GM19238 (cell line): ENCODE data around the gene OPN3.

Experiments
- DNase-seq: peaks from one replicate; pipeline ENCODE4 v3.0.0; 2011; ENCODE audit warnings: low spot score; ENCODE audit not compliant: insufficient read length

The OPN3 gene

DNA sequence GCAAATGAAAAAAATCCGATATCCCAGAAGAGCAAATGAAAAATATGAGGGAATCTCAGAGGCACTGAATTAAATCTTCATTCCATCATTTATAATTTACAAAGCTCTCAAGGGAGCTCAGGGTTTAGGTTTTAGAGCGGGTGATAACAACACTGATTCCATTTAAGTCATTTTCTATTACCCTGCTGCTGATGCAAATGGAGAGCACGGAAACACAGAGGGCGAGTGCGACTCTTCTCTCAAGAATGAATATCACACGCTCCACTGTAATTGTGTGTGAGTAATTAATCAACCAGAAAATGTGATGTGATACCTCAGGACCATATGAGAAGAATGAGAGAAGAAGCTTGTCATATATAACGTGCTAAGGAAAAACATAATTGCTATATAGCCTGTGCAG is 22.7 kb downstream of the OPN3 start:
- DNase-seq, result no peak

DNA sequence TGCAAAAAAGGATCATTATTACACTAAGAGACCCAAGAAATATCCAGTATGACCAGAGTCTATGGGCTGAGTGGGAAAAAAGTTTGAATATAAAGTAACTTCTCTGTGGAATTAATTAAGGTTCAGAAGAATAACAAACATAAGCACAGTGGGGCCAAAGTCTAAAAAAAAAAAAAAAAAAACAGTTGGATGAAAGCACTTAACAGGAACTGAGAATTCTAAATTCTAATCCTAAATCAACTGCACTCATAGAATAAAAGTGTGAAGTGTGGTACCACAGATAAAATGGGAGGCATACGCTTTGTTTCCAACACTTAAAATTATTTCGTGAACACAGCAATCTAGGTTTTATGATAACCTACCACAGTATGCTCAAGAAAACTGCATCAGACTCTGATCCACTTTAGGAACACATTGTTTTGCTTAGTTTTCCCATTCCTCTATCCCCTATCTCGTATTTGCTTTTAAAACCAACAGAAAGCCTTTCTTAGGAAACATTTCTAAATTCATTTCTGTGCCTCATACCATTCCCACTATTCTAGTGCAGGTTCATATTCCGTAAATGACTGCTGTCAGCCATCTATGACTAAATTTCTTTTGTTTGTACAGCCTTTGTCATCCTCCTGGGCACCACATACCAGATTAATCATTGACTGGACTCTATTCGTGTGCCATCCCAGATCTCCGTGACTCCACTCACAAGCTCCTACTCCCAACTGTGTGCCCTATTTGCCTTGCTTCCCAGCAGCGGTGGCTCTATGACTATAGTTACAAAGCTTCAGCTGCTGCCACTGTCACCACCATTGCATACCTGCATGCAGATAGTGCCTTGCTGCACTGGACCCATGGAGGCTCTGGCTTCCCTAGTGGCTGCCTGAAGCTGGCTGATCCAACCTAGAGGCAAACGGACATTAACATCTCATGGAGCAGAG is 24.9 kb downstream of the OPN3 start:
- no peak for DNase-seq

DNA sequence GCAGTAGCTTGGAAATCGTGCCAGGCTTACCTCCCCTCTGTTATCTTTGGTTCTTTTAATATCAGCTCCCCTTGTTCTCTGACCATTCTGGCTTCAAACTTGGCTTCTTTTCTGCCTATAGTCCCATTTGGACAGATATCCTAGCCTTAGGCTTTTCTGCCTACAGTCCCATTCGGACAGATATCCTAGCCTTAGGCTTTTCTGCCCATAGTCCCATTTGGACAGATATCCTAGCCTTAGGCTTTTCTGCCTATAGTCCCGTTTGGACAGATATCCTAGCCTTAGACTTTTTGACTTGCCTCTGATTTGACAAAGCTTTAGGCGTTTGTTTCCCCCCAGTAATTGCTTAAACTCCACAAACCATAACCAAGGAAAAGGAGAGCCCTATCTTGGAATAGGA is 25.6 kb downstream of the OPN3 start:
- DNase-seq, result no peak

DNA sequence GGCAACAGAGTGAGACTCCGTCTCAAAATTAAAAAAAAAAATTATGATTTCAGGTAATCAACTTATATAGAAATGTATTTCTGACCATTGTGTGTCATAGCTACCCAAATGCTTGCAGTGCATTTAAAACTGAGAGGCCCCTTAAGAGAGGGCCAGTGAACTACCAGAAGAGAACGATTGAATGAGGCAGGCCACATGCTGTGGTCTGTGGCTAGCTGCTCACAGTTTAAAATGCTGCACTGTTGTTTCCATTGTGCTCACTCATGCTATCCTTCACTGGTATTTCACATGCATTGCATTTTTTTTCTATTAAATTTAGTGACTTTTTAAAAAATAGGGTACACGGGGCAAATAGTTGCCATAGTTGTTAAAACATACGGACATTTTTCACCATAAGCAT is 26.0 kb downstream of the OPN3 start:
- no peak for DNase-seq

DNA sequence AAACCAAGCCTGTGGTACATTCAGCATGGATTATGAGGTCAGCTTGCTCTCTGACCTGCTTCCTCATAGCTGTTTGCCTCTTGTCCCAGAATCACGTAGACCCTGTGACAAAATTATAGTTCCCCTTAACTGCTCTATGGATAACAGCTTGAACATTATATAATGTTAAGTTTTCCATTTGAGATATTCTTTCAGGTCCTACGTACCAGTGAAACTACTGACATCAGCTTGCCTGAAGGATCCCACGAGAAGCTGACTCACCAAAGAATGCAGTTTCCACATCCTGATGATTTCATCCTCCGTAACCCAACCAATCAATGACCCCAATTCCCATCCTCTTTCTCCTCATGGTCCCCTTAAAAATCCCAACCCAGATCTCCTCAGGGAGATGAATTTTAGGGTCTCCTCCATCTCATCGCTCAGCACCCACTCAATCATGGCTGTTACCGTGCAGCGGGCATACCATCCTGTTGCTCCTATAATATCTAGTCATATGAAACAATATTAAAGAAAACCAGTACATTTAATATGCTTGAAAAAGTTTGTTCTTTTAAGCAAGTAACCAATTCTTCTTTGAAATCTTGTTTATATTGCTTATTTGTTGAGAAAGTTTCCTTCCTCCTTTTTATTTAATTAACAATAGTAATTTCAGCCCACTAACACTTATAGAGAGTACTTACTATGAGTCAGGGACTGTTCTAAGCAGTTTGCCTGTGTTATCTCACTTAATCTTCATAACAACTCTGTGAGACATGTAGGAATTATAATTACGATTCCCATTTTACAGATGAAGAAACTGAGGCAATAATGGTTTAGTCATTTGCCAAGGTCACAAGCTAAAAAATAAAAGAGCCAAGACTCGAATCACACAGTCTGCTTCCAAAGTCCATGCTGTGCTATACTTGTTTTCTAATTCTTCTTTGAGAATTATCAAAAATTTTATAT is 27.4 kb downstream of the OPN3 start:
- DNase-seq, result no peak

DNA sequence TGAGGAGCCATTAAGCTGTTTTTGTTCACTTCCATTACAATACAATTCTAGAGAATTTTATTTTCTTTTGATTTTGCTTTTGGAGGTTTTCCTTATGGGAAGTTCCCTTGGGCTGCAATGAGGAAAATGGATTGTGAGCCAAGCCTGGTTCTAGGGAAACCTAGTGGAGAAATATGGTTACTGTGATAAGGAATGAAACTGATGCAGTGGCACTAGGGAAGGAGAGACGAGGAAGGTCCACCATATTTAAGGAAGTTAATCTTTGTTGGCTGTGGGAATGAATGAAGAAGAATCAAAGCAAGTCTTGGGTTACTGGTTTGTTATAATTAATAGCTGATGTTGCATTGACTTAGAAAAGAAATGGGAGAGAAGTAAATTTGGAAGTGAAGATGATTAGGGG is 28.4 kb downstream of the OPN3 start:
- no peak for DNase-seq

DNA sequence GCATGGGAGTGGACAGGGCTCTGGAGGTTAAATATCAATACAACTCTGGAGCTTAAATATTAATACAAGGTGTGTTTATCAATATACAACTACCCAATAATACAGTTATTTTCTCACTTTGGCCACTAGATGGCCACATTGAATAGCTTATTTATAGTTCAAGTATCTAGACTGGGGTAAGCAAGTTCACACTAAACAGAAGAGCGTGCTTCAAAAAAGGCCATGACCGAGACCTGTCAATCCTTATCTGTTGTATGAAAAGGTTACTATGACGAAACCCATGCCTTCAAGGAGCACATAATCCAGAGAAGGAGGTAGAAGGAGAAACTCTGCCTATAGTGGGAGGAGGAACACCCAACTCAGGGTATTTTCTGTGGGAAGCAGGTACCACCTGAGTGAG is 29.1 kb downstream of the OPN3 start:
- peak; percentile 14 for DNase-seq

DNA sequence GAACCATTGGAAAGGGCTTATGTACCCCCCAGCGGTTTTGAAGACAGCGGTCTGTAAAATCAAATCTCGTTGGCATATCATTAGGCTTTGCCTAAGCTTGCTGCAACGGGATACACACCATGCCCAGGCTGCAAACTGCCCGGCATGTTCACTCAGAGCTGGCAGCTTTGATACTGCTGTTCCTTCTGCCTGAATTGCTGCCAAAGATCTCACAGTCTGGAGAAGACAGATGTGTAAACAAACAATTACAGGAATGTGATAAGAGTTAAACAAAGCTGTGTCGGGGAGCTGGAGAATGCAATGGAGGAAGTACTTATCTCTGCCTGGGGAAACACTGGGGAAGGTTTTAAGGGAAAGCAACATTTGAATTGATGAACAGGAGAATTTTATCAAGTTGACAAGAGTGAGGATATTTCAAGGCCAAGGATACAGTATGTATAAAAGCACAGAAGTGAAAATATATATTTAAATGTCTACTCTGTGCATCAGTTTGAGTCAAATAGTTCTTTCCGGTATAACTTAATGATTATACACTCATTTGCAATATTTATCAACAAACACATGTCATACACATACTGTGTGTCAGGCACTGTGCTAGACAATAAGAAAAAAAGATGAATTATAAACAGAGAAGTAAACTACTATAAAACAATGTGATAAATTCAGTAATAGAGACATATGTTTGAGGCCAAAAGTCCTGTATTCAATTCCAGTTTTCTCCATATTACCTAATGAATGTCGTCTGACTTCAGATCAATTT is 29.9 kb downstream of the OPN3 start:
- no peak for DNase-seq

DNA sequence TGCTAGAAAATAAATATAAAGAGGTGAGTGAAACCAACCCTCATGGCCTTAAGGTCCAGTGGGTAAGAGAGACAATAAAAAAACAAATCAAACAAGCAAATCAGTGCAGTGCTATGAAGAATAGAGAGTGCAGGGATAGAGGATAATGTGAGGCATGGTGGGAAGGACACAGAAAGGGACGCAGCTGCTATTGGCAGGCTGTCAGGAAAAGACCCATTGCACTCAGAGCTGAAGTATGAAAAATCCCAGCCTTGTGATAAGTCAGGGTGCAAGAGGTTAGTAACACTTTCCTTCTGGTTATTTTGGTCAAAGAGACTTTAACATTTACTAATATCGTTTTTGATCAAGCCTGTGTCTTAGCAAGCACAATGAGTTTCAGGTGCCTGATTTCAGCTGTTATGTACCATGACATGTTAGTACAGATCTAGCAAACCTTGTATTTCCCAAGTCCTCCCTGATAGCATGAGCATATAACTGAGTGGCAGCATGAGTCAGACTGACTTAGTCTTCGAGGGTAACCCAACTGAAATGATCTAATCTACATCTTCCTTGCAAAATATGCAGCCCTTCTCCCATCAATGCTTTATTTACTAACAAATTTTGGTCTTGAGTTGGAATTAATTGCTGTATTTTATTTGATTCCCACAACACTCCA is 31.7 kb downstream of the OPN3 start:
- no peak for DNase-seq

DNA sequence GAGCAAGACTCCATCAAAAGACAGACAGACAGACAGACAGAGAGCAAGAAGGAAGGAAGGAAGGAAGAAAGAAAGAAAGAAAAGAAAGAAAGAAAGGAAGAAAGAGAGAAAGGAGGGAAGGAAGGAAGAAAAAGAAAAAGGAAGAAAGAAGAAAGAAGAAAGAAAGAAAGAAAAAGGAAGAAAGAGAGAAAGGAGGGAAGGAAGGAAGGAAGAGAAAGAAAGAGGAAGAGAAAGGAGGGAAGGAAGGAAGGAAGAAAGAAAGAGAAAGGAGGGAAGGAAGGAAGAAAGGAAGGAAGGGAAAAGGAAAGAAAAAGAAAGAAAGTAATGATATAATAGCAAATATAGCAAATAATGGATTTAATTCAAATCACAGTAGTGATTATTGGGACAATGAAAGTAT is 32.7 kb downstream of the OPN3 start:
- no peak for DNase-seq

DNA sequence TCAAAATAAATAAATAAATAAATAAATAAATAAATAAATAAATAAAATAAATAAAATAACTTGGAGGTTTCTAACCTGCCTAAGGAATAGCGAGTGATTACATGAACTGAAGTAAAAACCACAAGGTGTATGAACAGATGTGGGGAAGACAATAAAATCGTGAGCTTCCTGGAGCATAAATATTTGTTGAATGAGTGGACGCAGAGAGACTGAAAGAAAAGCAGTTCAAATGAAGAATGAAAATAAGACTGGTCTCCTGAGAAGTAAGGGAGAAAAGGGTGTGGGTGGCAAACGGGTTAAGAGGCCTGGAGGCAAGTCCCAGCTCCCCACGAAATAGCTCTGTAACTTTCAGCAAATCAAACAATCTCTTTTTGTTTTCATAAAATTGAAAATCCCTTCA is 33.6 kb downstream of the OPN3 start:
- DNase-seq, result no peak

DNA sequence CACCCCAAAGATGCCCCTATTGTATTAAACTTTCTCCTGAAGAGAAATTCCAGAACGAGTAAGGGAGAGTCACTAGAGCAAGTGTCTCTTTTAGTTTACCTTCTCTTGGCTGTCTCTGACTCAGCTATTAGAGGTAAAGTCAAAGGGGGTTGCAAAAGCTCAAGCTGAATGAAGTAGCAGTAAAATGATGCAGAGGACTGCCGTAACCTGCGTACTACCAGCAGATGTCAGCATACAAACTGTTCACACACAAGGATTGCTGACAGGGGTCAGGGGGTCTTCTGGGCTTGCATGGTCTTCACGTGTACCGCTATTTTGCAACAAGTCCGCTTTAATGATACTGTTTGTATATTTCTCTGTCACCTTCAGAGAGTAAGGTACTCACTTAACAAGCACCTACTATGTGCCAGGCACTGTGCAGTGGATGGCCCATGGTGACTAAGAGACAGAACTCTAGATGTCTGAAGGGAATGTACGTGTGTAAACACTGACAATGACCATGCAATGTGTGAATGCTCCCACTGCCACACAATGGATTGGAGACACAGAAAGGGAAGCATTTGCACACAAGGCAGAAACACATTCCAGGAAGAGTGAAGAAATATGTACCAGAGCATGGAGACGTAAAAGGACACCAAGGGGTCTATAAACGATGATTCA is 34.9 kb downstream of the OPN3 start:
- DNase-seq, result no peak

DNA sequence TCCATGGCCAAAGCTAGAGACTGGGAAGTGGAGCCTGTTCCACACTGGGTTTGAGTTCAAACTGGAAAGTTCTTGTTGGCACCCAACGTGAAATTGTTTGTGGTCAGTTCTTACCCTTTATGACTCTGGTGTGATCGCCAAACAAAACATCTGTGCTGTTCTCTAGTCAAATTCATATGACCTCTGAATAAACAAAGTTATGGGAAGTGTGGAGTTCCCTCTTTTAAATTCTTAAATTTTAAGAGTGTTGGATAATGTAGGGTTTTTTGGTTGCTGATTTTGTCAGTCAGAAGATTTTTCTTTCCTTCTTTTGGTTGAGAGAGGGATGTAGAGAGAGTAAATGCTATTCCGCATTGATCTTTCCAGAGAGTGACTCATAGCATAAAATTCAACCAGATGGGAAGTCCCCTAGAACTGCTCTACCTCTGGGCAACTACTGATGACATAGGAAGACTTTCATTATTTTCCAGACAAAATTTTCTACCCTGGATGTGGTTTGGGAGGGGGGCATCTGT is 36.4 kb downstream of the OPN3 start:
- DNase-seq, result no peak

DNA sequence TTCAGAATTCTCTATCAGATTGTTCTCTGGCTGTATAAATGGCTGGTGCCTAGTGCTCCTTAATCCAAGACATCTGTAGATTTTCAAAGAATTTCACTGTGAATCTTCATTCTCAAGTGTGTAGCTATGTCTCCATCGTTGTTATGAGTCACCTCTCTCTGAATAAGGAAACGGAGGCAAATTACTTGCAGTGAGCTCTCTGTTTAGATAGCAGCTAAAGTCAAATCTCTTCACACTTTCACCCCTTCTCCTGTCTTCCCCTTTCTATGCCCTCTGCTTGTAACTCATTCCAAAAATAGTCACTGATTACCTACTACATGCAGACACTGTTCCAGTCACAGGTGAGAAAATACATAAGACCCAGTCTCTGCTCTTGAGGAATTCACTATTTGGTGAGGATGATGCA is 39.7 kb downstream of the OPN3 start:
- DNase-seq, result no peak

DNA sequence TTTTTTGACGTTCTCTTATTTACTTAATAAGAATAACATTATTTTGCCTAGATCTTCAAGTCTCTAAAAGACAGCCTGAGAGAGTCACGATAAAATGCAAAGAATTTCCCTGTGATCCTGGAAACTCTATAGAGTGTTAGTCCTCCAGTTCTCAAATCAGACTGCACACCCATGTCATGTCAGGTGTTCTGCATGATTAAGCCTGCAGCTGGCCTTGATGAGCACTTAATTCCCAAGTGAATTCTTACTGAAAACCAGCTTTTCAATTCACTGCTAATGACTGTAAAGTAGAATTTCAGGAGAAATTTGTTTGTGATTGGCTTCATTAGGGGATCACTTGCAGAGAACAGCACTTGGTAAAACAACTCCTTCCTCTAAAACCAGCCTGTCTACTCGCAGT is 41.9 kb downstream of the OPN3 start:
- DNase-seq, result no peak

DNA sequence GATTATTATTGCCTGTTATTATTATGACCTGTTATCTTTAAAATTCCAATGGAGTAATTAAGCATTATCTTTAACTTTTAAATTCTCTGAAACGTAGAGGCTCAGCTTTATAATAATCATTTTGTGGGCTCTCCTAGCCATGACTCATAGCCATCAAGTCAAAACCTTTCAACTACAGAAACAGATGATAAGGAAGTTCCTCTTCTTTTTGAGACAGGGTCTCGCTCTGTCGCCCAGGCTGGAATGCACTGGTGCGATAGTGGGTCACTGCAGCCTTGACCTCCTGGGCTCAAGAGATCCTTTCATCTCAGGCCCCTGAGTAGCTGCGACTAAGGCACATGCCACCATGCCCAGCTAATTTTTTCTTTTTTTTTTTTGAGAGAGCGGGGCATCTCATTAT is 43.5 kb downstream of the OPN3 start:
- DNase-seq, result no peak

DNA sequence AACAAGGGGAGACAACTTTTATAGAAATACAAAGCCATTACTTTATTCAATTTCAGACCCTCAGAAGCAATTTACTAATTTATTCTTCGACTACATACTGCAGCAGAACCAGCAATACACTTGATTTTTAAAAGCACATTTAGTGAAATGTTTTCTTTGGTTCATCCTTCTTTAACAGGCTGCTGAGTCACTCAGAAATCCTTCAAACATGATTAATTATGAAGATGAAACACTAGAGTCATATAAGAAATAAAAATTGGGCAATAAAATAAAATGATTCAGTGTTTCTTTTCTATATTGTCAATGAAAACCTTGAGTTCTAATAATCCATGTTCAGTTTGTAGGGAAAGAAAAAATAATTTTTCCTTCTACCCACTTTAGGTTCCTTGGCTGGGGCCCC is 47.0 kb downstream of the OPN3 start:
- no peak for DNase-seq

DNA sequence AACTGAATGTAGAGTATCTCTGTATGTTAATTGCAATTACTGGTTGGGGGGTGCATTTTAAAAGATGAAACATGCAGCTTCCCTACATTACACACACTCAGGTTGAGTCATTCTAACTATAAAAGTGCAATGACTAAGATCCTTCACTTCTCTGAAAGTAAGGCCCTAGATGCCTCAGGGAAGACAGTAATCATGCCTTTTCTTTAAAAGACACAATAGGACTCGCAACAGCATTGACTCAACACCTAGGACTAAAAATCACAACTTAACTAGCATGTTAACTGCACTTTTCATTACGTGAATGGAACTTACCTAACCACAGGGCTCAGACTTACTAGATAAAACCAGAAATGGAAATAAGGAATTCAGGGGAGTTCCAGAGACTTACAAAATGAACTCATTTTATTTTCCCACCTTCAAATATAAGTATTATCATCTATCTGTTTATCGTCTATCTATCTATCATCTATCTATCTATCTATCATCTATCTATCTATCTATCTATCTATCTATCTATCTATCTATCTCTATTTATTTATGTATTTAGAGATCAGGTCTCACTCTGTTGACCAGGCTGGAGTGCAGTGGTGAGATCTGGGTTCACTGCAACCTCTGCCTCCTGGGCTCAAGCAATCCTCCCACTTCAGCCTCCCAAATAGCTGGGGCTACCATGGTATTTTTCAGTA is 47.8 kb downstream of the OPN3 start:
- no peak for DNase-seq

DNA sequence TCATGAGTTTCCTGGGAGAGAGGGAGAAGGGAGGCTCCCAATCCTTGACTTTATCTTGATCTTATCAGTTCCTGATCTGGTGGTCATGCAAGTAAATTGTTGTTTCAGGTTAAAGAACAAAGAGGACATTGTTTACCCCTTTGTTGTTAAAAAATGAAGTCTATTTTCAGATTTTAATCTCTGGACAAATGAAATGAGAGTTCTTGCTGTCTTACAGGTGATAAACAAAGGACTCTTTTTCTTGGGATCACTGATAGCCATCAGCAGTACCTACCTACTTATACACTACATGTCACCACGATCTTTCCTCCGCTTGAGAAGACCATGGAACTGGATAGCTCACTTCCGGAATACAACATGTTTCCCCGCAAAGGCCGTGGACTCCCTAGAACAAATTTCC is 48.4 kb downstream of the OPN3 start:
- no peak for DNase-seq

DNA sequence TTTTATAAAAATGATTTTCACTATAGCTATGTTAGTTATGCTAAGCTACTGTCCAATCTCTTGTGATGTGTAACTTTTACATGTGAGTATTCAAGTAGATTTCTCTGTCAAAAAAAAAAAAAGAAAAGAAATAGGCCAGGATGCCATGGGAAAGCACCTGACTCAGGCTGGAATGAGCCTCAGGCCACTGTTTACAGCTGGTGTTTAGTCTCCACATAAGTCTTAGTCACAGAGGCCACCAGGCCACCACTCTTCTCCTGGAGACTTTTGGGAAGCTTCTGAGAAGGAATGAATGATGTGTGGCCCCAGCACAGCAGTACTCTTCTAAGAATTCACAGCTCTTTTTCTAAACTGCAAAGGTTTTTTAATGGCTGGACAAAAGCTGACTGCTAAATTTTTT is 48.9 kb downstream of the OPN3 start:
- no peak for DNase-seq
